GM12878 (cell line): ENCODE results near the gene SHISA7. TPM values are rescaled to one million over a fixed set of nuclear protein-coding genes. Genes with fewer than 3 reads are reported as not detected.

Experiments used
- ATAC-seq: fragments of 200-7000 bp; cut with Tn5 transposase; 3 replicates; pipeline ENCODE4 v1.9.1; 2020; ENCODE audit warnings: mild to moderate bottlenecking, moderate library complexity
- BruUV-seq: library from RNA; stranded (reverse); fragments of 400-500 nt; replicated peaks from 2 replicates; lab custom pipeline; 2021; lab: Mats Ljungman, UMichigan
- CTCF ChIA-PET: fragments of 300-600 bp; sonication (Branson Sonifier 250); formaldehyde crosslinking; extraction: SDS; loops from one replicate; lab custom pipeline; 2021; ENCODE audit warnings: inconsistent platforms; lab: Yijun Ruan, JAX
- POLR2A ChIA-PET: fragments of 350-600 bp; formaldehyde crosslinking; extraction: SDS; loops from one replicate; lab custom pipeline; 2021; ENCODE audit warnings: inconsistent platforms; lab: Charles Lee
- RAD21 ChIA-PET: fragments of 300-600 bp; sonication (Branson Sonifier 250); formaldehyde crosslinking; loops from one replicate; lab custom pipeline; 2023; ENCODE audit warnings: antibody characterized with exemption; ENCODE audit not compliant: unreplicated experiment; lab: Charles Lee
- SMC1A ChIA-PET: fragments of 300-600 bp; sonication (Branson Sonifier 250); formaldehyde crosslinking; loops from one replicate; lab custom pipeline; 2023; ENCODE audit not compliant: unreplicated experiment, uncharacterized antibody; lab: Charles Lee
- DNase-seq: peaks from one replicate; pipeline ENCODE4 v3.0.0-alpha.2; 2011; ENCODE audit warnings: low read depth, low spot score
- FAIRE-seq: peaks from 3 replicates; lab custom pipeline; 2011; peaks lifted over from hg19 to GRCh38; lab: Jason Lieb, UNC
- H2AFZ ChIP-seq: 2 replicates; pipeline ENCODE4 v1.6.0; 2011; ENCODE audit warnings: low read depth, low read length, control low read depth; ENCODE audit not compliant: control insufficient read depth
- H3K27ac ChIP-seq: 2 replicates; pipeline ENCODE4 v1.5.1; 2011; ENCODE audit warnings: control low read depth; ENCODE audit not compliant: control insufficient read depth, insufficient read depth
- H3K27me3 ChIP-seq, 2 experiments: replicated peaks in 1 of 2; 2 replicates each; pipeline versions ENCODE4 v1.6.0 to v1.6.1; 2011; ENCODE audit warnings: low read length in 1 of 2; ENCODE audit not compliant: control insufficient read depth in 2 of 2, insufficient read depth in 2 of 2
- H3K36me3 ChIP-seq, 2 experiments: 2 replicates each; pipeline ENCODE4 v1.5.1; 2011; ENCODE audit warnings: low read length in 1 of 2; ENCODE audit not compliant: control insufficient read depth in 2 of 2, insufficient read depth in 2 of 2
- H3K4me1 ChIP-seq: 2 replicates; pipeline ENCODE4 v1.6.1; 2011; ENCODE audit warnings: mild to moderate bottlenecking, low read length, moderate library complexity, mixed read lengths; ENCODE audit not compliant: control insufficient read depth, insufficient read depth
- H3K4me2 ChIP-seq: 2 replicates; pipeline ENCODE4 v1.6.0; 2011; ENCODE audit warnings: control low read depth; ENCODE audit not compliant: control insufficient read depth, insufficient read depth
- H3K4me3 ChIP-seq: fragments of 200-600 bp; sonication (generic); 2 replicates; pipeline ENCODE4 v1.5.1; 2016
- H3K79me2 ChIP-seq: 2 replicates; pipeline ENCODE4 v1.6.0; 2011; ENCODE audit warnings: low read length; ENCODE audit not compliant: control insufficient read depth, insufficient read depth
- H3K9ac ChIP-seq: 2 replicates; pipeline ENCODE4 v1.8.0; 2011; ENCODE audit warnings: low read length, control low read depth, mixed read lengths; ENCODE audit not compliant: control insufficient read depth, insufficient read depth
- H3K9me3 ChIP-seq: replicated peaks from 3 replicates; pipeline ENCODE4 v1.5.1; 2011; ENCODE audit warnings: mild to moderate bottlenecking, low read length; ENCODE audit not compliant: control insufficient read depth, insufficient read depth
- H4K20me1 ChIP-seq: 2 replicates; pipeline ENCODE4 v1.6.0; 2011; ENCODE audit not compliant: control insufficient read depth, insufficient read depth
- EZH2 ChIP-seq: IDR thresholded peaks from 2 replicates; pipeline ENCODE4 v1.6.1; 2012; ENCODE audit warnings: low read depth, mild to moderate bottlenecking, control low read depth, inconsistent platforms, low read length, borderline replicate concordance; ENCODE audit not compliant: control insufficient read depth
- JUND ChIP-seq: IDR thresholded peaks from 2 replicates; pipeline ENCODE4 v1.6.1; 2012; ENCODE audit warnings: low read depth, mild to moderate bottlenecking, low read length, improper control_type of control experiment, moderate library complexity
- MEF2A ChIP-seq: IDR thresholded peaks from 2 replicates; pipeline ENCODE4 v1.6.1; 2011; ENCODE audit warnings: low read depth, mild to moderate bottlenecking, low read length, moderate library complexity; ENCODE audit not compliant: insufficient read depth
- TAF1 ChIP-seq: IDR thresholded peaks from 2 replicates; pipeline ENCODE4 v1.6.1; 2011; ENCODE audit warnings: mild to moderate bottlenecking, low read depth, low read length, borderline replicate concordance
- WGBS: methylation state at CpG from one replicate; pipeline ENCODE4 v1.1.6; 2016; ENCODE audit warnings: low lambda C conversion rate; ENCODE audit not compliant: insufficient replicate concordance, insufficient coverage; ENCODE audit errors: missing lambda C conversion rate; 5-methylcytosine and 5-hydroxymethylcytosine counted together
- in situ Hi-C: fragments of 300-500 bp; cut with MboI; formaldehyde crosslinking; loops from 9 replicates; pipeline ENCODE4 v1.14.3; 2018; ENCODE audit warnings: mixed read lengths
- intact Hi-C: fragments of 100-400 bp; cut with micrococcal nuclease; formaldehyde crosslinking; loops from one replicate; pipeline ENCODE4 v1.14.2; 2022; ENCODE audit not compliant: unreplicated experiment
- polyA plus RNA-seq, 11 experiments: library from polyadenylated mRNA; depleted of rRNA in 4 of 11; unstranded in 6 of 11; stranded (reverse) in 5 of 11; fragments of >200 nt; fragmentation: Nextera tagmentation in 4 of 11; fragmentation: Illumina TruSeq in 1 of 11; extraction: Ambion mirVana in 4 of 11; extraction: Trizol in 1 of 11; gene quantifications; 1 replicate in 1 of 11; 2 replicates in 10 of 11; pipeline versions ENCODE4 v1.2.1 to v1.2.3, GENCODE V29; 2011 to 2016; ENCODE audit warnings: inconsistent platforms in 2 of 11, missing spikeins in 2 of 11, low read depth in 1 of 11
- total RNA-seq, 4 experiments: library from RNA; depleted of rRNA in 3 of 4; stranded (reverse); fragments of >200 nt in 3 of 4; fragmentation: Illumina TruSeq in 1 of 4; extraction: Trizol in 1 of 4; gene quantifications; 2 replicates each; pipeline versions ENCODE4 v1.2.1 to v1.2.3, GENCODE V29; 2013 to 2021
- TF ChIP-seq, protein P1 (sequence below): IDR thresholded peaks from 2 replicates; pipeline ENCODE4 v1.6.1; 2012; ENCODE audit warnings: mild to moderate bottlenecking, low read depth, low read length

The SHISA7 gene
- total and polyA plus RNA-seq, 10 of the 15 experiments (the other 5 are each of a cell fraction or from before 2014, with no cell fraction given), result 0.03 TPM; not detected in 9

DNA sequence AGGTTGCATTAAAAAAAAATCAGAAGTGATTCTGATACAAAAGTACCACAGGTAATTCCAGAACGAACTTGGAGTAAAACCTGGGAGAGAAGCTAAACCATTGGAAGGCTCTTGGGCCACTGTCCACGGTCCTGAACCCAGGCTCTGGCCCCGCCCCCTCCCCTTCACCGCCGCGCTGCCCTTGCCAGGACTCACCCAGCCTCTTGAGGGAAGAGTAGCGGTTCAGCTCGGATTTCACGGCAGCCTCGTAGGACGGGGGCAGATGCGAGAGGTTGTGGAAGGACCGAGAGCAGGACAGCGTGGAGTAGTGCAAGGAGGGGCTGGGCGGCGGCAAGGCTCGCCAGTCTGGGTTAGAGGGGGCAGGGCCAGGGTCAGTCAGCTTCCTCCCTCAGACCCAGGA is 5.7 kb downstream of the SHISA7 start:
- RAD21 ChIA-PET, result interaction anchor here (0.9 kb wide), 1 partner anchor 74 kb away, joined by 3 read pairs; no protein-coding TSS in a partner anchor
- 6% methylated on average over 17 of the region's 17 CpGs for WGBS
- no peaks in the 10 kb centered on the region; a peak in 1 of 4 replicates for H3K27me3 ChIP-seq

More for the DNA sequence above, 5.7 kb downstream of the SHISA7 start:
- POLR2A ChIA-PET, result no interaction called here
- peak; percentile 63 for ATAC-seq
- H3K9me3 ChIP-seq, result no peaks in the 10 kb centered on the region; the same call in 2 of the 3 replicates
- no peak overlapping the region for H3K9ac ChIP-seq
- no peaks in the 10 kb centered on the region for H4K20me1 ChIP-seq
- no peaks in the 10 kb centered on the region for H3K79me2 ChIP-seq
- CTCF ChIA-PET, result interaction anchor here (0.8 to 1.5 kb wide), 4 partner anchors 16 to 67 kb away, joined by 3 to 4 read pairs (median 4); no protein-coding TSS in a partner anchor
- H3K4me2 ChIP-seq, result no peak overlapping the region
- TF ChIP-seq EZH2, result no peak
- no peak for TF ChIP-seq MEF2A
- no peak for TF ChIP-seq TAF1
- TF ChIP-seq, protein P1, sequence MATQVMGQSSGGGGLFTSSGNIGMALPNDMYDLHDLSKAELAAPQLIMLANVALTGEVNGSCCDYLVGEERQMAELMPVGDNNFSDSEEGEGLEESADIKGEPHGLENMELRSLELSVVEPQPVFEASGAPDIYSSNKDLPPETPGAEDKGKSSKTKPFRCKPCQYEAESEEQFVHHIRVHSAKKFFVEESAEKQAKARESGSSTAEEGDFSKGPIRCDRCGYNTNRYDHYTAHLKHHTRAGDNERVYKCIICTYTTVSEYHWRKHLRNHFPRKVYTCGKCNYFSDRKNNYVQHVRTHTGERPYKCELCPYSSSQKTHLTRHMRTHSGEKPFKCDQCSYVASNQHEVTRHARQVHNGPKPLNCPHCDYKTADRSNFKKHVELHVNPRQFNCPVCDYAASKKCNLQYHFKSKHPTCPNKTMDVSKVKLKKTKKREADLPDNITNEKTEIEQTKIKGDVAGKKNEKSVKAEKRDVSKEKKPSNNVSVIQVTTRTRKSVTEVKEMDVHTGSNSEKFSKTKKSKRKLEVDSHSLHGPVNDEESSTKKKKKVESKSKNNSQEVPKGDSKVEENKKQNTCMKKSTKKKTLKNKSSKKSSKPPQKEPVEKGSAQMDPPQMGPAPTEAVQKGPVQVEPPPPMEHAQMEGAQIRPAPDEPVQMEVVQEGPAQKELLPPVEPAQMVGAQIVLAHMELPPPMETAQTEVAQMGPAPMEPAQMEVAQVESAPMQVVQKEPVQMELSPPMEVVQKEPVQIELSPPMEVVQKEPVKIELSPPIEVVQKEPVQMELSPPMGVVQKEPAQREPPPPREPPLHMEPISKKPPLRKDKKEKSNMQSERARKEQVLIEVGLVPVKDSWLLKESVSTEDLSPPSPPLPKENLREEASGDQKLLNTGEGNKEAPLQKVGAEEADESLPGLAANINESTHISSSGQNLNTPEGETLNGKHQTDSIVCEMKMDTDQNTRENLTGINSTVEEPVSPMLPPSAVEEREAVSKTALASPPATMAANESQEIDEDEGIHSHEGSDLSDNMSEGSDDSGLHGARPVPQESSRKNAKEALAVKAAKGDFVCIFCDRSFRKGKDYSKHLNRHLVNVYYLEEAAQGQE, result peak; percentile 94
- no peak for TF ChIP-seq JUND
- SMC1A ChIA-PET, result interaction anchor here (0.6 kb wide), 1 partner anchor 80 kb away, joined by 3 read pairs; no protein-coding TSS in a partner anchor
- no peak overlapping the region for H3K27ac ChIP-seq
- no peaks in the 10 kb centered on the region for H3K36me3 ChIP-seq
- DNase-seq, result no peak
- intact Hi-C loops (no loop called here), in situ Hi-C loops (no loop called here)
- no peak overlapping the region for H2AFZ ChIP-seq
- FAIRE-seq, result no peak
- no peaks in the 10 kb centered on the region; the same call in 1 of the 2 replicates for H3K4me1 ChIP-seq
- no TSS peak for BruUV-seq
- no peak overlapping the region for H3K4me3 ChIP-seq
